ENCODE measurements around the gene GID4. TPM values are rescaled to one million over a fixed set of nuclear protein-coding genes. Genes with fewer than 3 reads are reported as not detected.

The GID4 gene
- total and polyA plus RNA-seq, 2 of the 13 experiments (the other 11 are each of a cell fraction or from before 2014, with no cell fraction given), result 4.3 to 6.1 TPM

- in situ Hi-C loops (cut with HindIII; ENCODE audit: extremely low pct_ligation_motif_present, low pct_unique_long_range_greater_than_20kb), result no loop called here
- ChIA-PET CTCF (ENCODE audit: low intra/inter-chr PET ratio, low total read pairs) (no interaction called here), POLR2A (no interaction called here)
- no TSS peak for BruUV-seq (replicated peaks)
- no peak overlapping the region for H3K9ac ChIP-seq (ENCODE audit: insufficient read depth, low read depth, low read length)
- no peak overlapping the region for H3K27ac ChIP-seq (ENCODE audit: extremely low read length, insufficient read depth, low read length)
- peaks cover 16 to 35% of the 10 kb centered on the region in 2 experiments for H3K36me3 ChIP-seq (replicated peaks in 1 of 2; ENCODE audit: control insufficient read depth in 1 of 2, insufficient read depth in 2 of 2, low read length in 2 of 2)
- FAIRE-seq (no peak), ATAC-seq (no peak), DNase-seq (ENCODE audit: low spot score) (no peak)
- H3K4me2 ChIP-seq (ENCODE audit: low read depth, low read length), result no peak overlapping the region
- H3K9me3 ChIP-seq (ENCODE audit: low read length), result no peaks in the 10 kb centered on the region
- no peak overlapping the region for H2AFZ ChIP-seq (ENCODE audit: low read length)
- no peak for TF ChIP-seq TCF12 (IDR thresholded peaks at IDR 0.05)
- TF ChIP-seq TCF12 (CRISPR knock-in tag; IDR thresholded peaks at IDR 0.05), result no peak
- TF ChIP-seq ZNF891 (CRISPR knock-in tag; IDR thresholded peaks at IDR 0.05), result no peak
- no peak for TF ChIP-seq ZNF615 (CRISPR knock-in tag; IDR thresholded peaks at IDR 0.05; ENCODE audit: borderline replicate concordance)
- TF ChIP-seq NCOA1 (CRISPR knock-in tag; IDR thresholded peaks at IDR 0.05), result no peak
- no peak for TF ChIP-seq HNF1A (IDR thresholded peaks at IDR 0.05; ENCODE audit: low read depth)
- no peak for TF ChIP-seq HNF1A (CRISPR knock-in tag; IDR thresholded peaks at IDR 0.05; ENCODE audit: borderline replicate concordance)
- no peak for TF ChIP-seq KAT2B (IDR thresholded peaks at IDR 0.05; ENCODE audit: borderline replicate concordance, low read depth, low read length)
- no peak for TF ChIP-seq RFX5 (IDR thresholded peaks at IDR 0.05; ENCODE audit: low read depth, low read length)
- no peak for TF ChIP-seq KMT2A (CRISPR knock-in tag; IDR thresholded peaks at IDR 0.05)
- no peaks in the 10 kb centered on the region for H4K20me1 ChIP-seq (ENCODE audit: insufficient read depth, low read length)
- intact Hi-C loops (cut with micrococcal nuclease; ENCODE audit: unreplicated experiment), result no loop called here
- H3K79me2 ChIP-seq (ENCODE audit: insufficient read depth, low read length), result no peaks in the 10 kb centered on the region
- peaks cover 12% of the 10 kb centered on the region for H3K4me1 ChIP-seq (ENCODE audit: insufficient read depth, low read length)
- 97% methylated on average over 6 of the region's 11 CpGs for WGBS (ENCODE audit: low lambda C conversion rate)
- H3K27me3 ChIP-seq (ENCODE audit: control insufficient read depth in 1 of 2, insufficient read depth in 2 of 2, low read length in 2 of 2), result no peaks in the 10 kb centered on the region
- no peak overlapping the region for H3K4me3 ChIP-seq (replicated peaks in 1 of 3; ENCODE audit: insufficient read depth in 1 of 3, low read depth in 2 of 3, low read length in 3 of 3)
Observed at GRCh38 chr17:18065546-18065945, 26.3 kb downstream of the GID4 start.

Measured in HepG2 (cell line).